Smooth muscle cell (in vitro differentiated cells): ENCODE data around the gene NAA60. TPM values are rescaled to one million over a fixed set of nuclear protein-coding genes. Genes with fewer than 3 reads are reported as not detected.

Source experiments
- DNase-seq: peaks from one replicate; lab custom pipeline; 2025; ENCODE audit not compliant: unreplicated experiment; lab: John Stamatoyannopoulos, UW
- H2AFZ ChIP-seq: fragments of 200-600 bp; sonication (generic); 2 replicates; pipeline ENCODE4 v1.6.0; 2016; ENCODE audit warnings: antibody characterized with exemption, low read depth, mild to moderate bottlenecking
- H3F3A ChIP-seq: fragments of 200-600 bp; sonication (generic); 2 replicates; pipeline ENCODE4 v1.6.0; 2017; ENCODE audit warnings: antibody characterized with exemption, low read depth
- H3K27ac ChIP-seq: fragments of 200-600 bp; sonication (generic); 2 replicates; pipeline ENCODE4 v1.5.1; 2016; ENCODE audit warnings: low read depth, mild to moderate bottlenecking
- H3K27me3 ChIP-seq: fragments of 200-600 bp; sonication (generic); 2 replicates; pipeline ENCODE4 v1.6.1; 2016; ENCODE audit warnings: low read depth, mild to moderate bottlenecking
- H3K36me3 ChIP-seq: fragments of 200-600 bp; sonication (generic); 2 replicates; pipeline ENCODE4 v1.5.1; 2016; ENCODE audit warnings: low read depth
- H3K4me1 ChIP-seq: fragments of 200-600 bp; sonication (generic); 2 replicates; pipeline ENCODE4 v1.5.1; 2016; ENCODE audit warnings: low read depth
- H3K4me2 ChIP-seq: fragments of 200-600 bp; sonication (generic); 2 replicates; pipeline ENCODE4 v1.6.0; 2016; ENCODE audit warnings: mild to moderate bottlenecking
- H3K4me3 ChIP-seq: fragments of 200-600 bp; sonication (generic); 2 replicates; pipeline ENCODE4 v1.5.1; 2016; ENCODE audit warnings: mild to moderate bottlenecking
- H3K79me2 ChIP-seq: fragments of 200-600 bp; sonication (generic); 2 replicates; pipeline ENCODE4 v1.6.0; 2016; ENCODE audit warnings: low read depth, mild to moderate bottlenecking
- H3K9ac ChIP-seq: fragments of 200-600 bp; sonication (generic); 2 replicates; pipeline ENCODE4 v1.6.0; 2016; ENCODE audit warnings: low read depth
- H3K9me3 ChIP-seq: fragments of 200-600 bp; sonication (generic); replicated peaks from 2 replicates; pipeline ENCODE4 v1.5.1; 2016; ENCODE audit warnings: low read depth
- H4K20me1 ChIP-seq: fragments of 200-600 bp; sonication (generic); 2 replicates; pipeline ENCODE4 v1.6.0; 2016; ENCODE audit warnings: low read depth
- WGBS: methylation state at CpG from one replicate; pipeline ENCODE4 v1.1.7; 2016; ENCODE audit warnings: low lambda C conversion rate; 5-methylcytosine and 5-hydroxymethylcytosine counted together
- polyA plus RNA-seq: library from polyadenylated mRNA; unstranded; fragments of >200 nt; fragmentation: Nextera tagmentation; extraction: Ambion mirVana; gene quantifications from 2 replicates; pipeline ENCODE4 v1.2.1, GENCODE V29; 2016
- total RNA-seq: library from RNA; depleted of rRNA; stranded (reverse); fragments of >200 nt; gene quantifications from 2 replicates; pipeline ENCODE4 v1.2.3, GENCODE V29; 2014
- TF ChIP-seq, protein P1 (sequence below): fragments of 200-600 bp; sonication (generic); IDR thresholded peaks from 2 replicates; pipeline ENCODE4 v1.5.1; 2017; ENCODE audit warnings: borderline replicate concordance, mild to moderate bottlenecking, antibody characterized with exemption; ENCODE audit not compliant: insufficient read depth, poor library complexity, severe bottlenecking

Gene NAA60
- total and polyA plus RNA-seq, 2 experiments from 2014 or later = 42.6 to 54.1 TPM

DNA sequence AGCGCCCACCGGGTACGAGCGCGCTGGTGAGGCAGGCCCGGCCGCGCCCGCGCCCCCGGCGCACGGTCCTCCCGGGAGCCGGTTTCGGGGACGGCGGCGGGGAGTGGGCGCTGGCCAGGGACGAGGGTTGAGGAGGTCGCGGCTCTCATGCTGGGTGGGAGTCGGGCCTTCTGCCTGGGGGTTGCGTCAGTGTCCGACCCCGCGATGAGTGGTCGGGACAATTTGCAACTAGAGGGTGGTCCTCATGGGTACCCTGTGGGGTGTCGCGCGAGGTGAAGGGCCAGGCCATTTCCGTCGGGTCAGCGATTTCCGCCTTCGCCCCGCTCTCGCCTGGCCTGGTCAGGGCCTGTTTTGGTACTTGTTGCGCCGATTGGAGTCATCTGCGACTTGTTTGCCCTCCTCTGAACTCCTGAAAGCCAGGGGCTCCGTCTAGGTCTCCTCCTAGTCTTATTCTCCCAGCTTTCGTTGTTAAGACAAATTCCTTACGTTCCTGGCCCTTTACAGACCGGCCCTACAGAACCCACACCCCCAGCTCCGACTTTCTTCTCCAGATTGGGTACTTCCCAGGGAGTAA lies 14.9 kb downstream of the NAA60 start:
- Histone ChIP-seq H3K79me2 (peaks cover 49% of the 10 kb centered on the region), H4K20me1 (peaks cover 48% of the 10 kb centered on the region), H3K27me3 (no peaks in the 10 kb centered on the region), H2AFZ (no peak overlapping the region), H3K9ac (peak overlapping the region; percentile 98), H3K4me3 (peak overlapping the region; percentile 86), H3K4me2 (peak overlapping the region; percentile 88), H3K27ac (peak overlapping the region; percentile 77), H3K4me1 (peaks cover 32% of the 10 kb centered on the region), H3K9me3 (no peaks in the 10 kb centered on the region), H3F3A (peaks cover 7% of the 10 kb centered on the region), H3K36me3 (no peaks in the 10 kb centered on the region)
- DNase-seq = no peak
- TF ChIP-seq, protein P1, sequence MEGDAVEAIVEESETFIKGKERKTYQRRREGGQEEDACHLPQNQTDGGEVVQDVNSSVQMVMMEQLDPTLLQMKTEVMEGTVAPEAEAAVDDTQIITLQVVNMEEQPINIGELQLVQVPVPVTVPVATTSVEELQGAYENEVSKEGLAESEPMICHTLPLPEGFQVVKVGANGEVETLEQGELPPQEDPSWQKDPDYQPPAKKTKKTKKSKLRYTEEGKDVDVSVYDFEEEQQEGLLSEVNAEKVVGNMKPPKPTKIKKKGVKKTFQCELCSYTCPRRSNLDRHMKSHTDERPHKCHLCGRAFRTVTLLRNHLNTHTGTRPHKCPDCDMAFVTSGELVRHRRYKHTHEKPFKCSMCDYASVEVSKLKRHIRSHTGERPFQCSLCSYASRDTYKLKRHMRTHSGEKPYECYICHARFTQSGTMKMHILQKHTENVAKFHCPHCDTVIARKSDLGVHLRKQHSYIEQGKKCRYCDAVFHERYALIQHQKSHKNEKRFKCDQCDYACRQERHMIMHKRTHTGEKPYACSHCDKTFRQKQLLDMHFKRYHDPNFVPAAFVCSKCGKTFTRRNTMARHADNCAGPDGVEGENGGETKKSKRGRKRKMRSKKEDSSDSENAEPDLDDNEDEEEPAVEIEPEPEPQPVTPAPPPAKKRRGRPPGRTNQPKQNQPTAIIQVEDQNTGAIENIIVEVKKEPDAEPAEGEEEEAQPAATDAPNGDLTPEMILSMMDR = no peak
- WGBS = under 1% methylated on average over 40 of the region's 47 CpGs

DNA sequence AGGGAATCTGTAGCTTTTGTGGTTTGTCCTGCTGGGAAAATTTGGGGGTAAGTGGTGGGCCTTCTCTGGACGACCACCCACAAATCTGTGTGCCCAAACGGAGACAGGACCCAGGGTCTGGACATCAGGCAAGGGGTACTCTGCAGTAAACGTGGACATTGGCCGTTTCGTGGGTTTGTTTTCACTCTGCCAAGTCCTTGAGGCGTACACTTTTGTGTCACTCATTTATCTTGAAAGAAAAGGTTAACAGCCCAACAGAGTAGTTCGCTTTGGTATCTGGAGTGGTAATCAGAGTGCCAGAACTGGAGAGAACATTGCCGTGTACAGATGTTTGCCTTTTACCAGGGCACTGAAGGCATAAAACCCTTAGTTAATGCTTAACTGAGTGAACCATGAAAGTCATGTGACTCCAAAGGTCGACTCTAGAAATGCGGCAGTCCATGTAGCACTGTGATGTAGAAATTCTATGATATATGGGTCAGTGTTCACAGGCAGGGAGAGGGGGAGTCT lies 15.4 kb downstream of the NAA60 start:
- Histone ChIP-seq H3K4me2 (peak overlapping the region; percentile 88), H4K20me1 (peaks cover 53% of the 10 kb centered on the region), H3K27me3 (no peaks in the 10 kb centered on the region), H3K36me3 (no peaks in the 10 kb centered on the region), H3F3A (peaks cover 7% of the 10 kb centered on the region), H3K9ac (peak overlapping the region; percentile 98), H3K4me3 (peak overlapping the region; percentile 86), H3K4me1 (peaks cover 32% of the 10 kb centered on the region), H3K79me2 (peaks cover 54% of the 10 kb centered on the region), H2AFZ (no peak overlapping the region), H3K9me3 (no peaks in the 10 kb centered on the region), H3K27ac (peak overlapping the region; percentile 77)
- no peak for DNase-seq
- 13% methylated on average over 10 of the region's 10 CpGs for WGBS
- TF ChIP-seq, protein P1 = no peak

- Histone ChIP-seq H2AFZ (no peak overlapping the region), H3K4me2 (peak overlapping the region; percentile 88), H3K4me1 (peaks cover 32% of the 10 kb centered on the region), H3K4me3 (peak overlapping the region; percentile 86), H3K9ac (peak overlapping the region; percentile 98), H3K79me2 (peaks cover 61% of the 10 kb centered on the region), H4K20me1 (peaks cover 60% of the 10 kb centered on the region), H3K27me3 (no peaks in the 10 kb centered on the region), H3K27ac (peak overlapping the region; percentile 77), H3K9me3 (no peaks in the 10 kb centered on the region), H3K36me3 (no peaks in the 10 kb centered on the region), H3F3A (peaks cover 7% of the 10 kb centered on the region)
- TF ChIP-seq, protein P1 = no peak
- WGBS = 58% methylated on average over 9 of the region's 9 CpGs
- no peak for DNase-seq
These were observed 16.1 kb downstream of the NAA60 start for GRCh38 chr16:3459401-3460090.
